BE2C (cell line): ENCODE data around the gene FYN.

Experiments
- DNase-seq: peaks from one replicate; pipeline ENCODE4 v3.0.0-alpha.2; 2020
- H3K27me3 ChIP-seq: fragments of 250-450 bp; sonication (Bioruptor Pico); 2 replicates; pipeline ENCODE4 v1.5.1; 2020; ENCODE audit warnings: mild to moderate bottlenecking
- H3K36me3 ChIP-seq: fragments of 250-450 bp; sonication (Bioruptor Pico); 2 replicates; pipeline ENCODE4 v1.5.1; 2020; ENCODE audit warnings: mild to moderate bottlenecking
- H3K4me1 ChIP-seq: fragments of 250-450 bp; sonication (Bioruptor Pico); 2 replicates; pipeline ENCODE4 v1.5.1; 2020
- H3K4me3 ChIP-seq: 2 replicates; pipeline ENCODE4 v1.5.1; 2011; ENCODE audit warnings: low read depth, low read length
- H3K9me3 ChIP-seq: fragments of 250-450 bp; sonication (Bioruptor Pico); 2 replicates; pipeline ENCODE4 v1.5.1; 2020
- TF ChIP-seq, protein P1 (sequence below): IDR thresholded peaks from 2 replicates; pipeline ENCODE4 v1.5.1; 2012; ENCODE audit warnings: mild to moderate bottlenecking, low read depth, low read length

FYN gene

DNA sequence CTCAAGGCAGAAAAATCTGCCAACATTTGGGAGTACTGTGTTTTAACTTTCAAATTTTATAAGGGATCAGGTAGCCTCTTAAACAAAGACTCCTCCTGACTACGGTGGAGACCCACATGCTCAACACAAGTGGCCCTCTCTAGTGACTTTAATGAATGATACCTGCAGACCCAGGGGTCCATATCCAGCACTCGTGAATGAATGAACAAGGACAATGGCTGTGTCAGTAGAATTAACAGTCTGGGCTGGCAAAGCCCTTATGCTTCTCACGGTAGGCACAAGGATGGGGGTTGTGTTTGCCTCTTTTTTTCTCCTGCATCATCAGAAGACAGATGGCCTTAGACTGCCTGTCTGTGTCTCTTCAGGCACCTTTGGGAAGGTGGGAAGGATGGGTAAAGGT lies 154.9 kb downstream of the FYN start:
- Histone ChIP-seq H3K9me3 (no peaks in the 10 kb centered on the region), H3K27me3 (no peaks in the 10 kb centered on the region), H3K4me3 (no peak overlapping the region), H3K4me1 (no peaks in the 10 kb centered on the region), H3K36me3 (peaks cover 13% of the 10 kb centered on the region)
- TF ChIP-seq, protein P1, sequence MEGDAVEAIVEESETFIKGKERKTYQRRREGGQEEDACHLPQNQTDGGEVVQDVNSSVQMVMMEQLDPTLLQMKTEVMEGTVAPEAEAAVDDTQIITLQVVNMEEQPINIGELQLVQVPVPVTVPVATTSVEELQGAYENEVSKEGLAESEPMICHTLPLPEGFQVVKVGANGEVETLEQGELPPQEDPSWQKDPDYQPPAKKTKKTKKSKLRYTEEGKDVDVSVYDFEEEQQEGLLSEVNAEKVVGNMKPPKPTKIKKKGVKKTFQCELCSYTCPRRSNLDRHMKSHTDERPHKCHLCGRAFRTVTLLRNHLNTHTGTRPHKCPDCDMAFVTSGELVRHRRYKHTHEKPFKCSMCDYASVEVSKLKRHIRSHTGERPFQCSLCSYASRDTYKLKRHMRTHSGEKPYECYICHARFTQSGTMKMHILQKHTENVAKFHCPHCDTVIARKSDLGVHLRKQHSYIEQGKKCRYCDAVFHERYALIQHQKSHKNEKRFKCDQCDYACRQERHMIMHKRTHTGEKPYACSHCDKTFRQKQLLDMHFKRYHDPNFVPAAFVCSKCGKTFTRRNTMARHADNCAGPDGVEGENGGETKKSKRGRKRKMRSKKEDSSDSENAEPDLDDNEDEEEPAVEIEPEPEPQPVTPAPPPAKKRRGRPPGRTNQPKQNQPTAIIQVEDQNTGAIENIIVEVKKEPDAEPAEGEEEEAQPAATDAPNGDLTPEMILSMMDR = no peak
- DNase-seq = no peak

DNA sequence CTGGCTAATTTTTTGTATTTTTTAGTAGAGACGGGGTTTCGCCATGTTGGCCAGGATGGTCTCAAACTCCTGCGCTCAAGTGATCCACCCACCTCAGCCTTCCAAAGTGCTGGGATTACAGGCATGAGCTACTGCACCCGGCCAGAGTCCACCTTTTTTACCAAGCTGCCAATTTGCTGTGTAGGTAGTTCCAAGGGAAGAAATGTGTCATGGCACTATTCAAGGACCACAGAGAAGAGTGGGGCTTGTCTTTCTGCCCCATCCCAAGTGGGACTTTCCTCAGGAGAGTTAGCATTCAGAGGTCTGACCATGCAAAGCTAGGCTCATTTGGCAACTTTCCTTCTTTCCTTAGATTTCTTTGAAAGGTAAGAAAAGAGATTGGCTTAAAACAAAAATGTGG lies 155.6 kb downstream of the FYN start:
- H3K4me3 ChIP-seq = no peak overlapping the region
- DNase-seq = no peak
- no peaks in the 10 kb centered on the region for H3K9me3 ChIP-seq
- H3K27me3 ChIP-seq = no peaks in the 10 kb centered on the region
- TF ChIP-seq, protein P1 = no peak
- peaks cover 17% of the 10 kb centered on the region for H3K36me3 ChIP-seq
- H3K4me1 ChIP-seq = peaks cover 1% of the 10 kb centered on the region; the same call in 1 of the 2 replicates

DNA sequence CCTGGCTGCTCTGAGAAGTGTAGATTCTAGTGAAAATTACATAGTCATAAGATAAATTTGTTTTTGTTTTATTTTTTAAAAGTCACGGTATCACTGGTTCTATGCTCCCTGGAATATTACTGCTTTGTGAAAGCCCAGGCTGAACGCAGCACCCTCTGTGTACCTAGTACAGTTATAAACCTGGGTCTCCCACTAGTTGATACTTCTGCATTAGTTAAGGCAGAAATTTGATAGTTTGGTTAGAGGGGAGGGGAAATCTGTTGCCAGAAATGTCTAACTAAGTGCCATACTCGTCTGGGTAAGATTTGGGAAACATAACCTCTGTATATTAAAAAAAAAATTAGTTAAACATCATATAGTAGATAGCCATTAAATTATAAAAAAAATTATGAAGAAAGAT lies 156.9 kb downstream of the FYN start:
- H3K27me3 ChIP-seq = no peaks in the 10 kb centered on the region
- peaks cover 13% of the 10 kb centered on the region for H3K4me1 ChIP-seq
- H3K9me3 ChIP-seq = no peaks in the 10 kb centered on the region
- TF ChIP-seq, protein P1 = no peak
- DNase-seq = no peak
- H3K36me3 ChIP-seq = peaks cover 20% of the 10 kb centered on the region
- no peak overlapping the region for H3K4me3 ChIP-seq

DNA sequence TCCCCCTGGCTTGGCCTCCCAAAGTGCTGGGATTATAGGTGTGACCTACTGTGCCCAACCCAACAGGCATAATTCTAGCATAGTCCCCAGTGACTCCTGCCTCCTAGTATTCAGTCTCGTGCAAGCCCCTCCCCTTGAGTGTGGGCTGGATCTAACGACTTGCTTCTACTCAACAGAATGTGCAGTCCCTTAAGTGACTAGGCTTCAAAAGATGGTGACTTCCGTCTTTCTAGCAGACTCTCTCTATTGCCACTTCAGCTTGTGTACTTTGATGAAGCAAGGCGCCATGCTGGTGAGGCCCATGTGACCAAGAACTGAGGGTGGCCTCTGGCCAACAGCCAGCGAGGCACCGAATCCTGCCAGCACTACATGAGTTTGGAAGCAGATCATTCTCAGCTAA lies 157.9 kb downstream of the FYN start:
- Histone ChIP-seq H3K36me3 (peaks cover 20% of the 10 kb centered on the region), H3K4me3 (no peak overlapping the region), H3K4me1 (peaks cover 23% of the 10 kb centered on the region), H3K27me3 (no peaks in the 10 kb centered on the region), H3K9me3 (no peaks in the 10 kb centered on the region)
- TF ChIP-seq, protein P1 = no peak
- no peak for DNase-seq

DNA sequence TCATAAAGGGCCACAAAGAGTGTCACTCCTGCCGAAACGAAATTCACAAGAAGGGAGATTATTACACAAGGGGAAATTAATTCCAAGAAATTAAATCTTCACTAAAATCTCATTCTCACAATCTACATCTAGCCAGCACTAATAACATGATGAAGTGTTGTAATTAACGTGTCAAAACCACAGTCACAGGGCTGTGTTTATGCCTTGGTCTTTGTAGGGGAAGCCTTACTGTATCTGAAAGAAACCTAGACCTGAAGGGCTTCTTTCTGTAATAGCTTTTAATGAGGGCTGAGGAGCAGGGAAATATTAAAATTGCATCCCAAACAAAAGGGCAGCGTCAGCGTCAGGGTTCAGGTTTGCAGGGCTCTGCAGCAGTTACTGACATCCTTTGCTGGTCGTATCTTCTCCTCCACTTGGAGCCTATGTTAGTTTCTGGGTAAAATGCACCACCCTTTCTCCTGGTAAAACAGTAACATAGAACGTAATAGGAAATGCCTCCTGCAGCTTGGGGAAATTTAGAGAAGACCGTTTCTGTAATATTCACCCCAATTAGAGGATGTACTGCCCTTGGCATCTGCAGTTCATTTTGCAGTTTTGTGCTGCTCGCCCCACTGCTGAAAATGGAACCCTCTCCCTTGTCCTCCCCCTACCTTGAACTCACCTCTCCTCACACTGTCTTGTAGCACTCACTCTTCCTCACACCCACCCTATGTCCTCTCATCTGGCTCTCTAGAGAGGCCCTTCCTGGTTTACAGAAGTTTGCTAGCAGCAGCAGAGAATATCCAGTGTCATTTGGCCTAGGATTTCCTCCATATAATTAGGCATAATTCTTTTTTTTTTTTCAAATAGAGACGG lies 158.6 kb downstream of the FYN start:
- Histone ChIP-seq H3K4me3 (no peak overlapping the region), H3K27me3 (no peaks in the 10 kb centered on the region), H3K4me1 (peaks cover 26% of the 10 kb centered on the region), H3K9me3 (no peaks in the 10 kb centered on the region), H3K36me3 (peaks cover 20% of the 10 kb centered on the region)
- no peak for DNase-seq
- TF ChIP-seq, protein P1 = no peak

DNA sequence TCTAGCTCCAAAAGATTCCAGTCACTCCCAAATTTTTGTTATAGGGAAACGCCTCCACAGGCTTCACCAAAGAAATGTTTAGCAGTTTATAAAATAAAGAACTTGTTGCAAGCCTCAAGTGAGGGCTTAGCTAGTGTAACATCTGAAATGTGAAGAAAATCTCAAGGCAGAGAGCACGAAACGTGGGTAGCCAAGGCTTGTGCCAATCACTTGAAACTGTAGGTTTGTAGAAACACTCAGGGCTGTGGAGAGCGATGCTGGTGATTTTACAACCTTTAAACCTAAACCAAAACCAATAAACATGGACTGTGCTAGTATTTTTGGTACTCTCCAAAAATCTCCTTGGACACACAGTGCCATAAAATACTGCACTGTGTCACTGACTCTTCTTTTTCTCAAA lies 159.4 kb downstream of the FYN start:
- Histone ChIP-seq H3K36me3 (peaks cover 20% of the 10 kb centered on the region), H3K4me3 (no peak overlapping the region), H3K27me3 (no peaks in the 10 kb centered on the region), H3K4me1 (peaks cover 26% of the 10 kb centered on the region), H3K9me3 (no peaks in the 10 kb centered on the region)
- TF ChIP-seq, protein P1 = no peak
- no peak for DNase-seq
